ENCODE data around the gene PDIK1L. TPM values are rescaled to one million over a fixed set of nuclear protein-coding genes. Genes with fewer than 3 reads are reported as not detected.

The PDIK1L gene
- total and polyA plus RNA-seq, 7 experiments from 2014 or later: 4.7 to 29.6 (median 10.9) TPM

DNA sequence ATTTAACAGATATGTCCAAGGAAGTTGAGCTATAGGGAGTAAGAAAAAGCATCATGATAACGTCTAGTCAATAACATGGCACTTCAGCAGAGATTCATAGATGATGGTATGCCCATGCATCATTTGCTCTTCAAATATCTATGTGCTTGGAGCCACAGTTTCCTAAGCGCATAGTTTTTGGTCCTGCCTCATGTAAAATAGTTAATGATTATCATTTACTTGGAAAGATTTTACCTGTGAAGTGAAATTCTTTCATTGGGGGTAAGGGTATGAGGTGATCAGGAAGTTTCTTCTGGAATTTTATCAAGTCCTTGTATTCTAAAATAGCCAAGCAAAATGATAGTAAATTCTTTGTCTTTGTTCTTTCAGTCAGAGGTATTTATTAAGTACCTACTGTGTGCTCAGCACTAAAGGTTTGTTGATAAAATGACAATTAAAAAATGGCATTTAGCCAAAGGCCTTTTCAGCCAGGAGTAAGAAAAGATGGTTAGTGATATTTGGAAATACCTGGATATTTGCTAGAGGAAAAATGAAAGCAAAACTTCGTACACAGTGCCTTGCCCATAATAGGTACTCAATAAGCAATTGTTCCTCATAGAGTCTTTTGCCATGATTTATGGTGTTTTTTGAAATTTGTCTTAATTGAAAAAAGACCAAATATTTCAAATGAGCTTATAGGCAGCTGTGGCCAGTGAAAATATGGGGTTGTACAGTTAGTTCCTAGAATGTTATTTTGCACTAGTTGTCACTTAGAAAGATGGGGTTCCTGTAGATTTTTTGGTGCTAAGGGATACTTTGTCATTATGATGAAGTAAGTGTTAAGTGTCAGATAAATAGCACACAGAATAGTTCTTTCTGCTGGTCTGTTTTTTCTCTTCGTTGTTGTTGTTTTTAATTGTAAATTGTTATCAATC is 13.1 kb downstream of the PDIK1L start:
- H3K9me3 ChIP-seq (ENCODE audit: control insufficient read depth in 2 of 3, low read length in 3 of 3): no peaks in the 10 kb centered on the region
- H3K4me3 ChIP-seq (ENCODE audit: low read length): no peak overlapping the region
- no peak overlapping the region for H3K27ac ChIP-seq (ENCODE audit: low read depth, low read length)
- no peak for ATAC-seq
- peaks cover 28 to 63% (median 60%) of the 10 kb centered on the region in 7 donors for H3K4me1 Mint-ChIP-seq
- intact Hi-C loops (cut with micrococcal nuclease): loop anchor here in 1 of 2 donors (5.0 to 10.0 kb wide), 3 partner anchors 163 to 880 kb away; partner anchors contain the start of genes ARID1A and RSRP1
- peaks cover 0 to 17% (median 8%) of the 10 kb centered on the region in 5 donors for H3K36me3 Mint-ChIP-seq
- H3K4me3 Mint-ChIP-seq: peak overlapping the region in 2 of 10 donors; percentile 21 to 58
- no peaks in the 10 kb centered on the region for H3K9me3 Mint-ChIP-seq
- H3K36me3 ChIP-seq (ENCODE audit: control insufficient read depth in 2 of 3, insufficient read depth in 3 of 3, low read length in 3 of 3): peaks cover 0 to 19% (median 7%) of the 10 kb centered on the region in 3 experiments
- POLR2A ChIA-PET: interaction anchor here (0.7 to 7.4 kb wide), 3 partner anchors 13 to 28 kb away, joined by 3 to 93 read pairs (median 3); partner anchors contain the start of gene PDIK1L
- H3K4me1 ChIP-seq (ENCODE audit: control insufficient read depth in 2 of 2, insufficient read depth in 2 of 2, low read length in 2 of 2): peaks cover 19 to 24% of the 10 kb centered on the region in 2 donors
- CTCF ChIA-PET: interaction anchor here (0.6 to 2.2 kb wide), 5 partner anchors 11 to 38 kb away, joined by 3 to 16 read pairs (median 3); no protein-coding TSS in a partner anchor
- H3K27me3 Mint-ChIP-seq: peaks cover 0 to 13% (median 0%) of the 10 kb centered on the region in 5 donors
- DNase-seq: no peak
- H3K27me3 ChIP-seq (ENCODE audit: control insufficient read depth in 2 of 2, insufficient read depth in 2 of 2, low read length in 2 of 2): no peaks in the 10 kb centered on the region
- H3K27ac Mint-ChIP-seq: peak overlapping the region in 7 of 9 donors; percentile 25 to 87 (median 58)

DNA sequence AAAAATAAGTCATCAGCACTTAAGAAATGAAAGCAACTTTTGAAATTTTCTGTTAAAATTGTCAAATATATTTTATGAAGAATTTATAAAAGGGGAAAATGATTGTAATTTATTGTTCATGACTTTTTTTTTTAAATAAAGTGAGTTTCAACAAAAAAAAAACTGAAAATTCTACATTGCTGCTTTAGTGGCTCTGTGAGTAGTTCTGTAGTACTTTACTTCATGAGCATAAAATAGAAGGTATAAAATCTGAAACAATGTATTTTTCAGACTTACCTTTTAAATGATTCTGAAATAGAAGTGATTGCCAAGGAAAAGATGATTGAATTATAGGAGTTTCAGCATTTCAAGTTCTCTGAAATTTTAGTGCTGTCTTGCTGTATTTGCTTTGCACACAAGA is 13.8 kb downstream of the PDIK1L start:
- Mint-ChIP-seq H3K27me3 (peaks cover 0 to 13% (median 0%) of the 10 kb centered on the region in 5 donors), H3K9me3 (no peaks in the 10 kb centered on the region), H3K27ac (peak overlapping the region; percentile 66 to 98 (median 88)), H3K36me3 (peaks cover 0 to 14% (median 8%) of the 10 kb centered on the region in 5 donors), H3K4me3 (peak overlapping the region in 2 of 10 donors; percentile 64 to 91), H3K4me1 (peaks cover 25 to 56% (median 52%) of the 10 kb centered on the region in 7 donors)
- peaks cover 19 to 24% of the 10 kb centered on the region in 2 donors for H3K4me1 ChIP-seq (ENCODE audit: control insufficient read depth in 2 of 2, insufficient read depth in 2 of 2, low read length in 2 of 2)
- intact Hi-C loops (cut with micrococcal nuclease): loop anchor here in 1 of 2 donors (5.0 to 10.0 kb wide), 3 partner anchors 162 to 881 kb away; partner anchors contain the start of genes ARID1A and RSRP1
- H3K27me3 ChIP-seq (ENCODE audit: control insufficient read depth in 2 of 2, insufficient read depth in 2 of 2, low read length in 2 of 2): no peaks in the 10 kb centered on the region
- ChIA-PET POLR2A (interaction anchor here (0.7 to 7.4 kb wide), 4 partner anchors 14 to 28 kb away, joined by 3 to 93 read pairs (median 10); partner anchors contain the start of gene PDIK1L), CTCF (interaction anchor here (0.6 to 5.8 kb wide), 5 partner anchors 10 to 37 kb away, joined by 3 to 59 read pairs (median 7); no protein-coding TSS in a partner anchor)
- DNase-seq (no peak), ATAC-seq (no peak)
- no peak overlapping the region for H3K4me3 ChIP-seq (ENCODE audit: low read length)
- peaks cover 0 to 16% (median 7%) of the 10 kb centered on the region in 3 experiments for H3K36me3 ChIP-seq (ENCODE audit: control insufficient read depth in 2 of 3, insufficient read depth in 3 of 3, low read length in 3 of 3)
- H3K27ac ChIP-seq (ENCODE audit: low read depth, low read length): peak overlapping the region; percentile 57
- H3K9me3 ChIP-seq (ENCODE audit: control insufficient read depth in 2 of 3, low read length in 3 of 3): no peaks in the 10 kb centered on the region

DNA sequence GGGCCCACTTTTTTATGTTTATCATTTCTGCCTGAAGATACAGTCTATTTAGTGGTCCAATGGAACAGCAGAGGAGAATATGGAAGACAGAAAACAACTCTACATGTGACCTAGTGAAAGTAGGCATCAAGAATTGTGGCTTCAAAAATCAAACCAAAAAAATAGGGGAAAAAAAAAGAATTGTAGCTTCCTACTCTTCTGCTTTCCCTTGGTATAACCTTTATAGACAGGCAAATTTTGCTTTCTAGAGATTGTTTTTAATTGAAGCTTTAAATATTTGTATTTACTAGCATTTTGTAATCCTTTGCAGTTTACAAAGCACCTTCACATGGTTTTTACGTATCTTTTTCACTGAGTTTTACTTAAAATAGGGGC is 14.3 kb downstream of the PDIK1L start:
- Histone ChIP-seq H3K27me3 (ENCODE audit: control insufficient read depth in 2 of 2, insufficient read depth in 2 of 2, low read length in 2 of 2) (no peaks in the 10 kb centered on the region), H3K4me1 (ENCODE audit: control insufficient read depth in 2 of 2, insufficient read depth in 2 of 2, low read length in 2 of 2) (peaks cover 19 to 24% of the 10 kb centered on the region in 2 donors), H3K9me3 (ENCODE audit: control insufficient read depth in 2 of 3, low read length in 3 of 3) (no peaks in the 10 kb centered on the region), H3K27ac (ENCODE audit: low read depth, low read length) (peak overlapping the region; percentile 57), H3K4me3 (ENCODE audit: low read length) (no peak overlapping the region), H3K36me3 (ENCODE audit: control insufficient read depth in 2 of 3, insufficient read depth in 3 of 3, low read length in 3 of 3) (peaks cover 0 to 15% (median 7%) of the 10 kb centered on the region in 3 experiments)
- intact Hi-C loops (cut with micrococcal nuclease): loop anchor here (1.0 to 10.0 kb wide), 7 partner anchors 15 to 881 kb away; partner anchors contain the start of genes PDIK1L (in 2 of the 2), ARID1A (in 1 of the 2), RSRP1 (in 1 of the 2) and UBXN11 (in 1 of the 2)
- peak overlapping the region; percentile 27 to 91 (median 76) for H3K4me3 Mint-ChIP-seq
- peaks cover 0 to 14% (median 8%) of the 10 kb centered on the region in 5 donors for H3K36me3 Mint-ChIP-seq
- H3K27me3 Mint-ChIP-seq: peaks cover 0 to 13% (median 0%) of the 10 kb centered on the region in 5 donors
- H3K9me3 Mint-ChIP-seq: no peaks in the 10 kb centered on the region
- peaks cover 25 to 55% (median 52%) of the 10 kb centered on the region in 7 donors for H3K4me1 Mint-ChIP-seq
- no peak for DNase-seq
- no peak for ATAC-seq
- H3K27ac Mint-ChIP-seq: peak overlapping the region; percentile 86 to 98 (median 95)
- ChIA-PET CTCF (interaction anchor here (0.9 to 5.8 kb wide), 5 partner anchors 11 to 108 kb away, joined by 3 to 59 read pairs (median 8); partner anchors contain the start of gene CEP85), POLR2A (interaction anchor here (1.1 to 7.4 kb wide), 7 partner anchors 8 to 24 kb away, joined by 3 to 93 read pairs (median 6); partner anchors contain the start of gene PDIK1L)

DNA sequence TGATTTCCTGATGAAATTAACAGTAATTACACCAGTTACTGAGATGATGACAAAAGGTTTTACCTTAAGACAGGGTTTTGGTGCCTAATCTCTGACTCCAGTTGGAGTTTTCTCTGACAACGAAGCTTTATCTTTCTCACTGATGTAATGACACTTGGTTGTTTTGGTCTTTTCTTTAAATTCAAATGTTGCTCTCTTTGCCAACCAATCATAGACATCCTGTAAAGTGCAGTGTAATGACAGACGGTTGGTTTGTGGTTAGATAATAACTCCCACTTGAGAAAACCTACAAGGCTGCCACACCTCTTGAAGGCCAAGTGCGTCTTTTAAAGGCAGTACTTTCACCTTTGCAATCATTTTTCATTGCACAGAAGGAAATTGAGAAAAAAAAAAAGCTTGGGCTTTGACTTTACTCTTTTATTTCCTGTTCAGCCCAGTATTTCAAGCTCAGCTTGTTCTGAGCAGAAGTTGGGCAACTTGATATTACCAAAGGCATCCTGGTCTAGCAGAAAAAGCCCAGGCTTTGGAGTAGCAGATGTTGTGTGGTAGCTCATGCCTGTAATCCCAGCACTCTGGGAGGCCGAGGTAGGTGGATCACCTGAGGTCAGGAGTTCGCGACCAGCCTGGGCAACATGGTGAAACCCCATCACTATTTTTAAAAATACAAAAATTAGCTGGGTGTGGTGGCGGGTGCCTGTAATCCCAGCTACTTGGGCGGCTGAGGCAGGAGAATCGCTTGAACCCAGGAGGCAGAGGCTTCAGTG is 14.9 kb downstream of the PDIK1L start:
- H3K27ac Mint-ChIP-seq: peak overlapping the region; percentile 86 to 98 (median 95)
- DNase-seq: peak in 8 of 9 donors; percentile 33 to 94 (median 90)
- peaks cover 25 to 55% (median 52%) of the 10 kb centered on the region in 7 donors for H3K4me1 Mint-ChIP-seq
- CTCF ChIA-PET: interaction anchor here (0.6 to 5.8 kb wide), 13 partner anchors 11 to 1480 kb away, joined by 3 to 59 read pairs (median 3); partner anchors contain the start of gene CEP85
- no peak overlapping the region for H3K4me3 ChIP-seq (ENCODE audit: low read length)
- H3K27me3 ChIP-seq (ENCODE audit: control insufficient read depth in 2 of 2, insufficient read depth in 2 of 2, low read length in 2 of 2): no peaks in the 10 kb centered on the region
- intact Hi-C loops (cut with micrococcal nuclease): loop anchor here (1.0 to 10.0 kb wide), 7 partner anchors 15 to 882 kb away; partner anchors contain the start of genes PDIK1L (in 2 of the 2), ARID1A (in 1 of the 2), RSRP1 (in 1 of the 2) and UBXN11 (in 1 of the 2)
- peak overlapping the region; percentile 61 for H3K27ac ChIP-seq (ENCODE audit: low read depth, low read length)
- peaks cover 0 to 14% (median 8%) of the 10 kb centered on the region in 5 donors for H3K36me3 Mint-ChIP-seq
- H3K9me3 ChIP-seq (ENCODE audit: control insufficient read depth in 2 of 3, low read length in 3 of 3): no peaks in the 10 kb centered on the region
- peak overlapping the region; percentile 60 to 91 (median 78) for H3K4me3 Mint-ChIP-seq
- H3K36me3 ChIP-seq (ENCODE audit: control insufficient read depth in 2 of 3, insufficient read depth in 3 of 3, low read length in 3 of 3): peaks cover 0 to 15% (median 7%) of the 10 kb centered on the region in 3 experiments
- H3K27me3 Mint-ChIP-seq: peaks cover 0 to 13% (median 0%) of the 10 kb centered on the region in 5 donors
- no peaks in the 10 kb centered on the region for H3K9me3 Mint-ChIP-seq
- POLR2A ChIA-PET: interaction anchor here (0.6 to 7.4 kb wide), 14 partner anchors 9 to 1033 kb away, joined by 3 to 93 read pairs (median 4); partner anchors contain the start of genes PDIK1L and ZNF593
- H3K4me1 ChIP-seq (ENCODE audit: control insufficient read depth in 2 of 2, insufficient read depth in 2 of 2, low read length in 2 of 2): peaks cover 19 to 24% of the 10 kb centered on the region in 2 donors
- ATAC-seq: peak; percentile 99

DNA sequence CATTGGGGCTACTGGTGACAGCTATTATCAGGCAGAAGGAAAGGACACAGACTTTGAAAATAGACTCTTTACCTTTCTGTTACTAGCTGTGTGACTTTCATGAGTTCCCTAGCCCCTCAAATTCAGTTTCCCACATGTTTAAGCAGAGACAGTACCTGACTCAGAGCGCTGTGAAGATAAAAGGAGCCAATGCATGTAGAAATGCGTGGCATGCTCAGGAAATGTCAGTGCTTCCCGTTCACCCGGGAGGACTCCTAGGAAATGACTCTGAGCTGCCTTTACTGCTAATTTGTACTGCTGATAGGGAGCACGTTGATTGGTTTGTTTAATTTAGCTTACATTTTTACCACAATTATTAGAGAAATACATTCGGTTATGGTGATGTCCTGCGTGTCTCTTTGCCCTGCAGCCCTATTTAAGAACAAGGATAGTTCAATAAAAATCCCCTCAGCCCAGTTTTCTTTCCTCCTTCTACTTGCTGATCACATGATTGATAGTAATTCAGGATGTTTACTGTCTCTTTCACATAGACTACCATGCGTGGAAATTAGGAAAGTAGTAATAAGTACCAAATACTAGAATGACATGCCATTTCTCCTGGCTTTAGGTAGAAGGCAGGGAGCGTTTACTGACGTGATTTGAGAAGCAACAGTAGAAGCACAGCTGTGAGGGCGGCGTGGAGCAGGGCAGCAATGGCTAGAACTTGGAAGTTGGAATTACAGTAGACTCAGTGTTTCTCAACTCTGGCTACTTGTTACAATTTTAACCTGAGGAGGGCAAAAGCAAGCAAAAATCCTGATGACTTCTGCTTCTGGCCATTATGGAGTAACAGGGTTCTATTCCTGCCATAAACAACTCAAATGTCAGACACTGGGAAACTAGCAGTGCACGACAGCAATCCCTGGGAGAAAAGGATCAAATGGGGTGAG is 15.9 kb downstream of the PDIK1L start:
- H3K9me3 ChIP-seq (ENCODE audit: control insufficient read depth in 2 of 3, low read length in 3 of 3): no peaks in the 10 kb centered on the region
- ChIA-PET POLR2A (interaction anchor here (0.6 to 7.4 kb wide), 12 partner anchors 10 to 1032 kb away, joined by 3 to 93 read pairs (median 4); partner anchors contain the start of genes CEP85, PDIK1L and ZNF593), CTCF (interaction anchor here (0.6 to 5.8 kb wide), 11 partner anchors 11 to 1134 kb away, joined by 3 to 59 read pairs (median 3); no protein-coding TSS in a partner anchor)
- H3K27me3 ChIP-seq (ENCODE audit: control insufficient read depth in 2 of 2, insufficient read depth in 2 of 2, low read length in 2 of 2): no peaks in the 10 kb centered on the region
- DNase-seq (peak in 3 of 9 donors; percentile 4 to 7 (median 5)), ATAC-seq (no peak)
- no peaks in the 10 kb centered on the region for H3K9me3 Mint-ChIP-seq
- H3K4me1 Mint-ChIP-seq: peaks cover 25 to 54% (median 48%) of the 10 kb centered on the region in 7 donors
- peak overlapping the region; percentile 61 for H3K27ac ChIP-seq (ENCODE audit: low read depth, low read length)
- peaks cover 0 to 13% (median 0%) of the 10 kb centered on the region in 5 donors for H3K27me3 Mint-ChIP-seq
- peak overlapping the region; percentile 17 for H3K4me3 ChIP-seq (ENCODE audit: low read length)
- H3K4me1 ChIP-seq (ENCODE audit: control insufficient read depth in 2 of 2, insufficient read depth in 2 of 2, low read length in 2 of 2): peaks cover 19 to 24% of the 10 kb centered on the region in 2 donors
- H3K36me3 Mint-ChIP-seq: peaks cover 0 to 11% (median 5%) of the 10 kb centered on the region in 5 donors
- intact Hi-C loops (cut with micrococcal nuclease): loop anchor here (2.0 to 10.0 kb wide), 4 partner anchors 160 to 883 kb away; partner anchors contain the start of genes ARID1A (in 1 of the 2), RSRP1 (in 1 of the 2) and UBXN11 (in 1 of the 2)
- H3K36me3 ChIP-seq (ENCODE audit: control insufficient read depth in 2 of 3, insufficient read depth in 3 of 3, low read length in 3 of 3): peaks cover 0 to 6% (median 1%) of the 10 kb centered on the region in 3 experiments
- H3K27ac Mint-ChIP-seq: peak overlapping the region; percentile 20 to 98 (median 93)
- H3K4me3 Mint-ChIP-seq: peak overlapping the region; percentile 27 to 91 (median 70)
